T-helper 1 cell treated with Interleukin-12 subunit alpha and Interleukin-12 subunit beta and Interleukin-4 antibody, amounts not matched to agents 30 ng/mL and 1 ng/mL, for 36 hours (primary cell): ENCODE results near the gene UTS2R. TPM values are rescaled to one million over a fixed set of nuclear protein-coding genes. Genes with fewer than 3 reads are reported as not detected.
"Not testable (repeated sequence)": the region's sequence is repeated elsewhere in the genome, so short reads cannot be mapped to it uniquely, and the experiment has no call there.

Experiments
- intact Hi-C: fragments of 100-400 bp; cut with micrococcal nuclease; formaldehyde crosslinking; loops from one replicate; pipeline ENCODE4 v1.15.1; 2024
- total RNA-seq: library from RNA; stranded (reverse); gene quantifications from 2 replicates; pipeline ENCODE4 v1.2.3, GENCODE V29; 2022

Gene UTS2R
- total RNA-seq, 1 donor from 2014 or later = 0.15 TPM

- intact Hi-C loops = loop anchor here (1.0 kb wide), 1 partner anchor 16 kb away; the partner anchor contains the start of gene CD7
These were observed 38.0 kb upstream of the UTS2R start, which contains the start of gene SECTM1 for GRCh38 chr17:82333279-82334171. Gene SECTM1 (minus strand): TSS chr17:82333766. CDS start chr17:82327240, 6,526 bp downstream.

- intact Hi-C loops = no loop called here
These were observed 37.4 kb upstream of the UTS2R start for GRCh38 chr17:82334204-82334621.

GRCh38 chr17:82334622-82335394, 36.8 kb upstream of the UTS2R start:
- intact Hi-C loops = no loop called here

GRCh38 chr17:82338858-82339633, 32.5 kb upstream of the UTS2R start:
- intact Hi-C loops = no loop called here

DNA sequence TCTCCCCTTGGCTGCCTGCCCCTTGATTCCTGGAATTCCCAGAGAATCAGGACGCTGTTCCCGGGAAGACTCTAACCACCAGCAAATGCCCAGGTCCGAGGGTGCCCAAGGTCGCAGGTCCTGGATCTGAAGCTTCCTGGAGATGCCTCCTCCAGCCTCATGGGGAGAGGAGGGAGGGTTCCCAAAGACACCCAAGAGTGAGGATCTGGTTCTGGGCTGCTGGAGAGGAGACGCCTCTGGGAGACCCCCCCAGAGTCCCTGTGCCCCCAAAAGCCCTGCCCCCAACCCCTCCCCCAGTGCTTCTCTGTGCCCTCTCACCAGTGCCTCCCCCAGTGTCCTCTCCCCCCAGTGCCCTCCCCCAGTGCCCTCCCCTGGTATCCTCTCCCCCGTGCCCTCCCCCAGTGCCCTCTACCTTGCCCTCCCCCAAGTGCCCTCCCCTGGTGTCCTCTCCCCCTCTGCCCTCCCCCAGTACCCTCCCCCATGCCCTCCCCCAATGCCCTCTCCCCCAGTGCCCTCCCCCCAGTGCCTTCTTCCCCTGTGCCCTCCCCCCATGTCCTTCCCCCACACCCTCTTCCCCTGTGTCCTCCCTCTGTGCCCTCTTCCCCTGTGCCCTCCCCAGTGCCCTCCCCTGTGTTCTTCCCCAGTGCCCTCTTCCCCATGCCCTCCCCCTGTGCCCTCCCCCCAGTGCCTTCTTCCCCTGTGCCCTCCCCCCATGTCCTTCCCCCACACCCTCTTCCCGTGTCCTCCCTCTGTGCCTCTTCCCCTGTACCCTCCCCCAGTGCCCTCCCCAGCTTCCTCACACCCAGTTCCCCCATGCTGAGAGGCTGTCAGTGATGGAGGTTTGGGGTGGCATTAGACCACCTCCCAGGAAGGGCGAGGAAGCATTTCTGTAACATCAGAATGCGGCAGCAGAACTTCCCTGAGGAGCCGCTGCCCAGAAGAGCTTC, 31.7 kb upstream of the UTS2R start:
- intact Hi-C loops = no loop called here

DNA sequence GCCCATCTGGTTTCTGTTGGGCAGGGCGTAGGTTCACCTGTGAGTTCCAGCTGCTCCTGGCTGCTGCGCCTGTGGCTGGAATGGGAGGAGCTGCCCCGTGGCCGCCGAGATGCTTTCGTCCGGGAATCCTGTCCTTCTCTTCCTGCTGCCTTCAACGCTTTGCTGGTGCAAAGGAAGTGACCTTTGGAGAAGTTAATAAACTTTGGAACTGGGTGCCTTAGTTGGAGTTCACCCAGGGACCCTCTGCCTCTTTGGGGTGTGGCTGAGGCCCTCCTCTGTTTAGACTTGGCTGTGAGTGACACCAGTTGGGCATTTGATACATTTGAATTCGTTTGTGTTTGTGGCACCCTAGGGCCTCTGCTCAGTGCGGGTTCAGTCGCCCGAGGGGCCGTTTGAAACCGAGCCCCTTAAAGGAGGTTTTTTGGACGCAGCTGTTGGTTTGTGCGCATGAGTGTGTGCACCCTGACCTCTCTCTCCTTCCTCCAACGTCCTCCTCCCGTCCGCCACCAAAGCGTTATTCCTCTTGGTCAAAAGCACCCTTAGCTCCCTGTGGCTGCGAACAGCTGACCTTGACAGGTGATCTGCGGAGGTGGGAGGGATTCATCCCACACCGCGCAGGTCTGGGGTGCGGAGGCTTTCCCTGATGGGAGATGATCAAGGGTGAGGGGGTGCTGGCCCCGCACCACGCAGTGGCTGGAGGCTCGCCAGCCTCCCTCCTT, 29.0 kb upstream of the UTS2R start:
- intact Hi-C loops = no loop called here

DNA sequence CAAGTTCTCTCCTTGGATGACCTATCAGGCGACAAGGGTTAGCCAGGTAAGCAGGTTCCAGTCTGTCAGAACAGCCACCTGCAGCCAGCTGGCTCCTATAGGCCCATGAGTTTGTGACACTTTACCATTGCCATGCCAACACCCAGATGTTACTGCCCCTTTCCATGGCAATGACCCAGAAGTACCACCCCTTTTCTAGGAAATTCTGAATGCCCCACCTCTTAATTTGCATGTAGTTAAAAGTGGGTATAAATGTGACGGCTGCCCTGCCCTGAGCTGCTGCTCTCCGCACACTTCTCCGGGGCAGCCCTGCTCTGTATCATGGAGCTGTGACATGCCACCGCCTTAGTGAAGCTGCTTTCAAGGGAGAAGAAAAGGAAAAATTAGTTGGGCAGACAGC, 28.0 kb upstream of the UTS2R start:
- intact Hi-C loops = no loop called here

DNA sequence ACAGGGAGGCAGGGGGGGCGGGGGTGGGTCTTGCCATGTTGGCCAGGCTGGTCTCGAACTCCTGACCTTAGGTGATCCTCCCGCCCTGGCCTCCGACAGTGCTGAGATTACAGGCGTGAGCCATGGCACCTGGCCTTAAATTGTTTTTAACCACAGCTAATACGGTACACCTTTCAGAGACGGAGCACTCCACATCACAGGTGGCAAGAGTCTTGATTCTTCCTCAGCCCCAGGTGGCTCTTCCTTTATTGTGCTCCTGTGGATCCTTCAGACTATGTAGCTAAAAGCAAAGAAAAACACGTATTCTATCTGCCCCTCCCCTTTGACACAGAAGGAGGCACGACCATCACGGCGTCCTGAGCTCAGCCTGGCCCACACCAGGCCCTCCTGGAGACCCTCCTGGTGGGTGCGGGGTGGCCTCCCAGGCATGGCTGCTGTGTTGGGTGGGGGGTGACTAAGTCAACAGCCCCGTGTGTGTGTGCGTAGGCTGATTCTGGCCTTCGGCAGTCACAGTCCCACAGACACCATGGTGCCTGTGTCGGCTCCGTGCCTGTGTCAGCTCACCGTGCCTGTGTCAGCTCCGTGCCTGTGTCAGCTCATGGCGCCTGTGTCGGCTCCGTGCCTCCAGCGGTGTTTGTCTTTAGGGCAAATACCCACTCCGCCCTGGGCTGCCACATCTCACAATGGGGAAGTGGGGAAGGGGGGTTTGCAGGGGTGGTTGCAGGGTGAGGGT, 27.2 kb upstream of the UTS2R start:
- intact Hi-C loops = no loop called here

DNA sequence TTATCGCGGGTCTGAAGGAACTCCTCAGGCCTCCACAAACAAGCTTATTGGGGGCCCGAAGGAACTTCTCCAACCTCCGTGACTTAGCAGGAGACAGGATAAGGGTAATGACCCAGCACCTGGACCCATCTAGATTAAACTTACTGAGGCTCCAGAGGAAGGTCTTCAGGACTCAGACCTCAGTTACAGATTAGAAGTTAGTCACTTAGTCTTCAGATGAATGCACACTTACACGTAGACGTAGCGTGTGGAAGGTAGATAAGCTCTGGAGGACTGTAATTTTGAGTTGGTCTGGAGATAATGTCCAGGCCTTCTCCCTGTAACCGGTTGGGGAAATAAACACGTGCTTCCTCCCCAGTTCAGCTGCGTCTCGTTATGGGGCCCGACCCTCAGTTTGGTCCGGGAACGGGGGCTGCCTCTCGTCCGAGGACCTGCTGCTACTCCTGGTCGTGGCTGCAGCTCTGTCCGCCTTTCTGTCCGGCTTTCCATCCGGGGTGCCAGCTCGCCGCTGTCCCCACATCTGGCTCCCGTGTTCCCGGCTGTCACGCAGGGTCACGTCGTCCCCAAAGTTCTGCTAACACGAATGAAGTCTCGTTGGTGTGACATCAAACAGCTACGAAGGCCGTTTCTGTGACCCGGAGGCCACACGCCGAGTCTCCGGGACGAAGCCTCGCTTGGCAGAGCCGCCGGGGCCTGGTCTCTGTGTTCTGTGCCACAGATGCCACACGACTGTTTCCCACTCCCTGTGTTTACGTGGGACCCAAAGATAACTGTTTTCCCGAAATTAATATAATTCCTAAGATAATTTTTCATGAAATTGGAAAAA, 26.2 kb upstream of the UTS2R start:
- intact Hi-C loops = no loop called here

DNA sequence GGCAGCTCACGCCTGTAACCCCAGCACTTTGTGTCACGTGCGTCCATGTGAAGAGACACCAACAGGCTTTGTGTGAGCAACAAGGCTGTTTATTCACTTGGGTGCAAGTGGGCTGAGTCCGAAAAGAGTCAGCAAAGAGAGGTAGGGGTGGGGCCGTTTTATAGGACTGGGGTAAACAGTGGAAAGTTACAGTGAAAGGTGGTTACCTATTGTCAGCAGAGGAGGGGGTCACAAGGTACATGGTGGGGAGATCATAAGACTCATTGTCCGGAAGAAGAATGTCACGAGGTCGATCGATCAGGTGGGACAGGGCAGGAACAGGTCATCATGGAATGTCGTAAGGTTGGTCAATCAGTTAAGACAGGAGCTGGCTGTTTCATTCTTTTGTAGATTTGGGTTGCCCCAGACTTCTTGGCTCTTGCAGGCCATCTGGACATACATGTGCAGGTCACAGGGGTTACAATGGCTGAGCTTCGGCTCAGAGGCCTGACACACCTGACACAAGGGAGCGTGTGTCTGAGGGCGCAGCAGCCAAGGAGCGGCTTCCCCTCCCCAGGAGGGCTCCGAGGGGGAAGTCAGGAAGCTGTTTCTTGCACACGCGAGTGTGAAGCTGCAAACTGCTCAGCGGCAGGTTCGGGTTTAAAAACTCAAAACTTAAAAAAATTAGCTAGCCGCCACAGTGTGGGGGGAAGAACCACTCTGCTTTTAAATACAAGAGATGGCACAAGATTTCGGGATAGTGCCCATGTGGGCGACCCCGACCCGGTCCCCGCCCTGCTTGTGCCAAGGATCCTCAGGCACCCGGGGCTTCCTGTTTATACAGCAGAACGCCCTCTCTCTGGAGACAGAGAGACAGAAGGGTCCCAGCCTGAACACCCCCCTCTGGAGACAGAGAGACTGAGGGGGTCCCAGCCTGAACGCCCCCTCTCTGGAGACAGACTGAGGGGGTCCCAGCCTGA, 24.9 kb upstream of the UTS2R start:
- intact Hi-C loops = no loop called here

GRCh38 chr17:82347994-82348393, 23.6 kb upstream of the UTS2R start:
- intact Hi-C loops = not testable (repeated sequence)

- intact Hi-C loops = no loop called here
These were observed 23.1 kb upstream of the UTS2R start for GRCh38 chr17:82348434-82348833.

- intact Hi-C loops = no loop called here
These were observed 22.7 kb upstream of the UTS2R start for GRCh38 chr17:82348866-82349265.

- intact Hi-C loops = no loop called here
These were observed 22.3 kb upstream of the UTS2R start for GRCh38 chr17:82349287-82349701.

DNA sequence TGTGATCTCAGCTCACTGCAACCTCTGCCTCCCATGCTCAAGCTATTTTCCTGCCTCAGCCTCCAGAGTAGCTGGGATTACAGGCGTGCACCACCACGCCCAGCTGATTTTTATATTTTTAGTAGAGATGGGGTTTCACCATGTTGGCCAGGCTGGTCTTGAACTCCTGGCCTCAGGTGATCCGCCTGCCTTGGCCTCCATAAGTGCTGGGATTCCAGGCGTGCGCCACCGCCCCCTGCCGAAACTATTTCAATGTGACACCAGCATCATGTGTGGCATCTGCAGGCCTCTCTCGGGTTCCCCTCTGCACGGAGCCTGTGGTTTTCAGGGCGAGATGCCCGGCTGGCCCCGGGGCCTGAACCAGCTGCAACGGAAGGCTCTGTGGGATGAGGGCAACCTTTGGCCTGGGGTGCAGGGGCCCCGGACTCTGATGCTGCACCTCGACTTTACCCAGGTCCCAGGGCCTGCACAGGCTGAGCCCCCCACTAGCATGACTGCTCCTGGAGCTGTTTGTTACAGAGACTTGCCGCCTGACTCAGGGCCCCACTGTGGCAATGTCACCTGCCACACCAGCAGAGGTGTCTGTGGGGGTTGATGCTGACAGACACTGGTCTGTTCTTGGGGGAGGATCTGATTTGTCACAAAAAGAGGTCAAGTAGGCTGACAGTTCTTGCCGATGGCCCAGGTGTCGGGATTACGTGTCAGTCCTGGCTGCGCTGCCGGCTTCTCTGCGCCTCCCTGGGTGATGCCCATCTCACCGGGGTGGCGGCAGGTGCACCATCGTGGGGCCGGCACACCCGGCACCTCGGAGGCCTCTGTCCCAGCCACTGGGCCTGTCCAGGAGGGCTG, 21.2 kb upstream of the UTS2R start:
- intact Hi-C loops = loop anchor here (1.0 to 10.0 kb wide), 3 partner anchors 64 to 424 kb away; no protein-coding TSS in a partner anchor

DNA sequence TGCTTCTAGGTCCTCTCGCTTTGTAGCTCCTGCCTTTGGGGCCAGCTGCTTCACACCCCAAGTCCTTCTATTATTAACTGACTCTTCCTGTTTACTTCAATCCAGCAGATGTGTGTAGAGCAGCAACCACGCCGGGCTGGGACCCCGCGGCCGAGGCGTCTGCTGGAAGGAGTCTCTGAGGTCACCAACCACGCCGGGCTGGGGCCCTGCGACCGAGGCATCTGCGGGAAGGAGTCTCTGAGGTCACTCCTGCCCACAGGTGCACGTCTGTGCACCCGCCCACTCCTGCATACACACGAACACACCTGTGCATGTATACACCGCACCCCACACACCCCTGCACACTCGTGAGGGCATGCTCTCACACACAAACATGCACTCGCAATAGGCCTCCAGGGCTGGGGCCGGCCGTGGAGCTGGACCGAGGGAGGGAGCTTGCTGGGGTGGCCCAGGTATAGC, 20.3 kb upstream of the UTS2R start:
- intact Hi-C loops = loop anchor here (1.0 to 10.0 kb wide), 3 partner anchors 63 to 424 kb away; no protein-coding TSS in a partner anchor
